SK-N-SH treated with all-trans-retinoic acid at 6 μM for 48 hours (cell line): Measurements from ENCODE around the gene BOD1L1.
A peak's percentile ranks its signal among the peaks of the same experiment; 100 is the strongest.

ENCODE experiments used
- ATAC-seq: fragments of 200-7000 bp; cut with Tn5 transposase; 3 replicates; pipeline ENCODE4 v1.9.1; 2020; ENCODE audit warnings: mild to moderate bottlenecking, moderate library complexity
- ARNTL ChIP-seq: fragments of 450-650 bp; formaldehyde crosslinking; IDR thresholded peaks from 2 replicates; pipeline ENCODE4 v1.5.0; 2020; ENCODE audit warnings: low read depth, mild to moderate bottlenecking, moderate library complexity, borderline replicate concordance
- BACH2 ChIP-seq: fragments of 250-450 bp; sonication (Bioruptor Pico); IDR thresholded peaks from 2 replicates; pipeline ENCODE4 v1.9.0; 2021; ENCODE audit warnings: mild to moderate bottlenecking, borderline replicate concordance
- CREB5 ChIP-seq: fragments of 250-450 bp; sonication (Bioruptor Pico); IDR thresholded peaks from 2 replicates; pipeline ENCODE4 v1.5.1; 2020; ENCODE audit warnings: low read depth, mild to moderate bottlenecking, moderate library complexity
- CSDC2 ChIP-seq: fragments of 250-450 bp; sonication (Bioruptor Pico); IDR thresholded peaks from 2 replicates; pipeline ENCODE4 v1.5.0; 2020; ENCODE audit warnings: mild to moderate bottlenecking, moderate library complexity
- ESRRG ChIP-seq: fragments of 250-450 bp; sonication (Bioruptor Pico); IDR thresholded peaks from 2 replicates; pipeline ENCODE4 v1.6.1; 2021; ENCODE audit warnings: mild to moderate bottlenecking
- GLIS3 ChIP-seq: fragments of 250-450 bp; sonication (Bioruptor Pico); IDR thresholded peaks from 2 replicates; pipeline ENCODE4 v1.5.0; 2020; ENCODE audit warnings: mild to moderate bottlenecking, moderate library complexity
- ISL1 ChIP-seq: fragments of 250-450 bp; sonication (Bioruptor Pico); IDR thresholded peaks from 2 replicates; pipeline ENCODE4 v2.1.2; 2022; ENCODE audit warnings: mild to moderate bottlenecking, moderate library complexity
- OSR1 ChIP-seq: fragments of 250-450 bp; sonication (Bioruptor Pico); IDR thresholded peaks from 2 replicates; pipeline ENCODE4 v1.8.0; 2022; ENCODE audit warnings: moderate library complexity, mild to moderate bottlenecking, inconsistent platforms
- RARB ChIP-seq: fragments of 250-450 bp; sonication (Bioruptor Pico); IDR thresholded peaks from 2 replicates; pipeline ENCODE4 v1.8.0; 2021; ENCODE audit warnings: mild to moderate bottlenecking, moderate library complexity
- SNAI2 ChIP-seq: fragments of 250-450 bp; sonication (Bioruptor Pico); IDR thresholded peaks from 2 replicates; pipeline ENCODE4 v1.5.0; 2020; ENCODE audit warnings: mild to moderate bottlenecking, moderate library complexity
- TCF4 ChIP-seq: fragments of 250-450 bp; sonication (Bioruptor Pico); IDR thresholded peaks from 2 replicates; pipeline ENCODE4 v1.8.0; 2021; ENCODE audit warnings: mild to moderate bottlenecking, moderate library complexity, borderline replicate concordance
- TOX ChIP-seq: fragments of 250-450 bp; sonication (Bioruptor Pico); IDR thresholded peaks from 2 replicates; pipeline ENCODE4 v1.8.0; 2021; ENCODE audit warnings: mild to moderate bottlenecking, moderate library complexity, borderline replicate concordance
- ZC3H10 ChIP-seq: fragments of 250-450 bp; sonication (Bioruptor Pico); IDR thresholded peaks from 2 replicates; pipeline ENCODE4 v1.5.1; 2021; ENCODE audit warnings: mild to moderate bottlenecking, moderate library complexity
- ZFP3 ChIP-seq: fragments of 250-450 bp; sonication (Bioruptor Pico); IDR thresholded peaks from 2 replicates; pipeline ENCODE4 v1.5.0; 2020; ENCODE audit warnings: mild to moderate bottlenecking, moderate library complexity
- ZFP30 ChIP-seq: fragments of 450-650 bp; formaldehyde crosslinking; IDR thresholded peaks from 2 replicates; pipeline ENCODE4 v1.5.0; 2022; ENCODE audit warnings: mild to moderate bottlenecking, moderate library complexity
- ZNF565 ChIP-seq: fragments of 450-650 bp; formaldehyde crosslinking; conservative IDR thresholded peaks from 2 replicates; pipeline ENCODE4 v1.5.0; 2020; ENCODE audit warnings: low read depth, mild to moderate bottlenecking, moderate library complexity
- ZNF70 ChIP-seq: fragments of 450-650 bp; formaldehyde crosslinking; IDR thresholded peaks from 2 replicates; pipeline ENCODE4 v1.5.0; 2020; ENCODE audit warnings: mild to moderate bottlenecking, moderate library complexity
- ZNF8 ChIP-seq: fragments of 450-650 bp; formaldehyde crosslinking; IDR thresholded peaks from 2 replicates; pipeline ENCODE4 v1.5.0; 2020; ENCODE audit warnings: mild to moderate bottlenecking, moderate library complexity
- TF ChIP-seq, protein P1 (sequence below): fragments of 250-450 bp; sonication (Bioruptor Pico); IDR thresholded peaks from 2 replicates; pipeline ENCODE4 v1.5.1; 2021; ENCODE audit warnings: mild to moderate bottlenecking, moderate library complexity
- TF ChIP-seq, protein P2 (sequence below): fragments of 250-450 bp; sonication (Bioruptor Pico); IDR thresholded peaks from 2 replicates; pipeline ENCODE4 v1.8.0; 2021; ENCODE audit warnings: low read depth, mild to moderate bottlenecking, moderate library complexity, borderline replicate concordance

The BOD1L1 gene

GRCh38 chr4:13641084-13641483 is 13.6 kb upstream of the BOD1L1 start:
- no peak for ATAC-seq
- TF ChIP-seq TOX (CRISPR knock-in tag) (no peak), ZNF565 (CRISPR knock-in tag) (no peak), ARNTL (no peak), CSDC2 (no peak), ZNF70 (CRISPR knock-in tag) (no peak)
- TF ChIP-seq, all 23 proteins: peak for 0

- ATAC-seq = peak; percentile 84
- TF ChIP-seq TOX (CRISPR knock-in tag) (peak; percentile 85; the same call in 1 of the 2 replicates), OSR1 (no peak), RARB (CRISPR knock-in tag) (no peak), GLIS3 (no peak), ZNF8 (CRISPR knock-in tag) (no peak), ZNF565 (CRISPR knock-in tag) (no peak), BACH2 (CRISPR knock-in tag) (no peak), ARNTL (no peak), SNAI2 (no peak), ESRRG (no peak), ISL1 (CRISPR knock-in tag) (no peak), ZC3H10 (0 out of 2 replicates have a peak, but pooled peaks have one; percentile 28)
- TF ChIP-seq, protein P1, sequence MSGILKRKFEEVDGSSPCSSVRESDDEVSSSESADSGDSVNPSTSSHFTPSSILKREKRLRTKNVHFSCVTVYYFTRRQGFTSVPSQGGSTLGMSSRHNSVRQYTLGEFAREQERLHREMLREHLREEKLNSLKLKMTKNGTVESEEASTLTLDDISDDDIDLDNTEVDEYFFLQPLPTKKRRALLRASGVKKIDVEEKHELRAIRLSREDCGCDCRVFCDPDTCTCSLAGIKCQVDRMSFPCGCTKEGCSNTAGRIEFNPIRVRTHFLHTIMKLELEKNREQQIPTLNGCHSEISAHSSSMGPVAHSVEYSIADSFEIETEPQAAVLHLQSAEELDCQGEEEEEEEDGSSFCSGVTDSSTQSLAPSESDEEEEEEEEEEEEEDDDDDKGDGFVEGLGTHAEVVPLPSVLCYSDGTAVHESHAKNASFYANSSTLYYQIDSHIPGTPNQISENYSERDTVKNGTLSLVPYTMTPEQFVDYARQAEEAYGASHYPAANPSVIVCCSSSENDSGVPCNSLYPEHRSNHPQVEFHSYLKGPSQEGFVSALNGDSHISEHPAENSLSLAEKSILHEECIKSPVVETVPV (CRISPR knock-in tag) = no peak
- TF ChIP-seq, protein P2, sequence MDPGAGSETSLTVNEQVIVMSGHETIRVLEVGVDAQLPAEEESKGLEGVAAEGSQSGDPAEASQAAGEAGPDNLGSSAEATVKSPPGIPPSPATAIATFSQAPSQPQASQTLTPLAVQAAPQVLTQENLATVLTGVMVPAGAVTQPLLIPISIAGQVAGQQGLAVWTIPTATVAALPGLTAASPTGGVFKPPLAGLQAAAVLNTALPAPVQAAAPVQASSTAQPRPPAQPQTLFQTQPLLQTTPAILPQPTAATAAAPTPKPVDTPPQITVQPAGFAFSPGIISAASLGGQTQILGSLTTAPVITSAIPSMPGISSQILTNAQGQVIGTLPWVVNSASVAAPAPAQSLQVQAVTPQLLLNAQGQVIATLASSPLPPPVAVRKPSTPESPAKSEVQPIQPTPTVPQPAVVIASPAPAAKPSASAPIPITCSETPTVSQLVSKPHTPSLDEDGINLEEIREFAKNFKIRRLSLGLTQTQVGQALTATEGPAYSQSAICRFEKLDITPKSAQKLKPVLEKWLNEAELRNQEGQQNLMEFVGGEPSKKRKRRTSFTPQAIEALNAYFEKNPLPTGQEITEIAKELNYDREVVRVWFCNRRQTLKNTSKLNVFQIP = no peak
- TF ChIP-seq, all 23 proteins: peak for 2
These were observed 12.8 kb upstream of the BOD1L1 start for GRCh38 chr4:13640149-13640940.

DNA sequence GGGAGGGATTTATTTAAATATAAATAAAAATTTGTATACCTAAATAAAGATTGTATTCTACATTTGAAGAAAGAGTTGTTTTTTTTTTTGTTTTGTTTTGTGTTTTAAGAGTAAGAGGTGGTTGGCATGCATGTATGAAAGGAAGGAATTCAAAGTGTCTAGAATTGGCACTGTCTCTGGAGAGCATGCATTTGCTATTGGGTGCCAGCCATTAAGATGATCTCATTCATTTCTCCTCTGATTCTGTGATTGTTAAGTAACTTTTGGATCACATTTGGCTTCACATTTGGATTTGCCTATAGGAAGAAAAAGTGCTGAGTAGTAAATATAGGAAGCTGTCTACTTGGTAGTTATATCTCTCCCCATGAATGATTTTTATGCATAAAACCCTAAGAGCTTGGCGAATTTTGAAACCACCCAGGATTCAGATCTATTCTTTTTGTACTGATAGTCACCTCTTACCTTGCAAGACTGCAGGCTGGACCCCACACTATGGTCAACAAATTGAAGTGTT is 7.8 kb upstream of the BOD1L1 start:
- 0 out of 3 replicates have a peak, but pooled peaks have one; percentile 24 for ATAC-seq
- TF ChIP-seq TCF4 (CRISPR knock-in tag) (no peak), ZFP30 (no peak), ESRRG (no peak), ZFP3 (CRISPR knock-in tag) (no peak), ZNF8 (CRISPR knock-in tag) (no peak), ARNTL (no peak), ZNF70 (CRISPR knock-in tag) (no peak), ZNF565 (CRISPR knock-in tag) (no peak)

DNA sequence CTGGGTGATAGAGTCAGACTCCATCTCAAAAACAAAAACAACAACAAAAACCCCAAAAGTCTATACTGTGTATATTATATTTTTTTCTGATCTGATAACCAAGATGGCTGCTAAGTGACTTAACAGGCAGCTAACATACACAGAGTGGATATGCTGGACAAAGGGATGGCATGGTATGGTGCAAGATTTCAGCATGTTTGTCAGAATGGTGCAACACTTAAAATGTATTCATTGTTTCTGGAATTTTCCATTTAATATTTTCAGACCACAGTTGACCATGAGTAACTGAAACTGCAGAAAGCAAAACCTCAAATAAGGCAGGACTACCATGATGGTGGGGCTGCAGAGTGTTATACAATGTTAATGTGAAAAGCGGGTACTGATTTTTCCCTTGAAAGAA is 6.1 kb upstream of the BOD1L1 start:
- TF ChIP-seq ARNTL (no peak), CREB5 (CRISPR knock-in tag) (no peak)
- no peak for ATAC-seq

- TF ChIP-seq ARNTL (no peak), BACH2 (CRISPR knock-in tag) (no peak), RARB (CRISPR knock-in tag) (no peak), ZFP30 (no peak), GLIS3 (no peak), OSR1 (no peak), TCF4 (CRISPR knock-in tag) (no peak), ZFP3 (CRISPR knock-in tag) (no peak), TOX (CRISPR knock-in tag) (no peak)
- TF ChIP-seq, protein P2 = no peak
- no peak; the same call in 2 of the 3 replicates for ATAC-seq
These were observed 333 bp downstream of the BOD1L1 start for GRCh38 chr4:13627178-13627605.
